Measurements from ENCODE around the gene BCAP29.

- no peak for TF ChIP-seq CTCF (IDR thresholded peaks at IDR 0.05)
- no peak for TF ChIP-seq POLR2A (IDR thresholded peaks at IDR 0.05)
These were observed 9.7 kb upstream of the BCAP29 start for GRCh38 chr7:107570298-107570697.

Measured in testis (tissue), 2 donors.